IgD-negative memory B cell (primary cell): ENCODE measurements around the gene GLIS1. TPM values are rescaled to one million over a fixed set of nuclear protein-coding genes. Genes with fewer than 3 reads are reported as not detected.
A peak's percentile ranks its signal among the peaks of the same experiment; 100 is the strongest.

Source experiments
- H3K27ac Mint-ChIP-seq, 3 donors: one replicate each; pipeline ENCODE4 v1.8.0; 2020 to 2022; ENCODE audit warnings: mild to moderate bottlenecking in 3 of 3, mixed read lengths in 3 of 3, moderate library complexity in 1 of 3
- H3K27me3 Mint-ChIP-seq: one replicate; pipeline ENCODE4 v1.8.0; 2021; ENCODE audit warnings: mixed read lengths
- H3K36me3 Mint-ChIP-seq: one replicate; pipeline ENCODE4 v1.8.0; 2020; ENCODE audit warnings: mild to moderate bottlenecking, mixed read lengths
- H3K4me1 Mint-ChIP-seq, 3 donors: one replicate each; pipeline ENCODE4 v1.8.0; 2020 to 2022; ENCODE audit warnings: mixed read lengths in 3 of 3, mild to moderate bottlenecking in 1 of 3
- H3K4me3 Mint-ChIP-seq, 4 donors: one replicate each; pipeline ENCODE4 v1.8.0; 2020 to 2022; ENCODE audit warnings: mild to moderate bottlenecking in 4 of 4, mixed read lengths in 4 of 4, moderate library complexity in 3 of 4
- H3K9me3 Mint-ChIP-seq, 3 donors: one replicate each; pipeline ENCODE4 v1.8.0; 2020 to 2021; ENCODE audit warnings: mixed read lengths in 3 of 3, mild to moderate bottlenecking in 1 of 3
- polyA plus RNA-seq: library from polyadenylated mRNA; unstranded; fragments of 300-500 nt; fragmentation: Illumina TruSeq; gene quantifications from one replicate; pipeline ENCODE4 v1.2.3, GENCODE V29; 2021

The GLIS1 gene
- polyA plus RNA-seq, 1 donor from 2014 or later: not detected

DNA sequence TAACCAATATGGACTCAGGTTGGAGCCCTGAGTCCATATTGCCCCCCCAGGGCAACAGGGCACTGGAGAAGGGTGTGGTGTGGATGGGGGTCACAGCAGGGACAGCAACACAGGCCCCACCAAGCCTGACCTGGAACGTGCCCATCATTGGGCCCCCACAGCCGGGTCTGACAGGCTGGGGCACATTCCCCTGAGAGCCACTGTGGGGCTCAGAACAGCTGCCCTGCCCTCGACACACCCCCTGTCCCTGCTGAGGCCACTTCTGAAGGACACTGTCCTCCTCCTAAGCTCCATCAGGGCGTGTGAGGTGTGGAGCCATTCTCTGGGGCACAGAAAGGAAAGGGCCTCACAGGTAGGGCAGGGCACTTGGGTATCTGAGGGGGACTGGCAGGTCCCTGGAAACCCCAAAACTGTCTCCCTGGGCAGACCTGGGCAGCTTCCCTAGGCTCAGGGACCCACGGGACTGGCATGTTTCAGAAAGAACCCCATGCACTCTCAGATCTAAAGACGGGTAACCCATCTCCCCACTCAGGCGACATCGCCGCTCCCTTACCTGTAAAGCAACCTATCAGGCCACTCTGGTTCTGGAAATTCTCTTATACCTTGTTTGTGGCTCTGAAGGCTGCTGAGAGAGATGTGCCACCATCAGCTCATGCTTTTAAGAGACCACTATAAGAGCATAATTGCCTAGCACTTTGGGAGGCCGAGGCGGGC is 184.2 kb downstream of the GLIS1 start:
- no peak overlapping the region for H3K27ac Mint-ChIP-seq
- H3K27me3 Mint-ChIP-seq: peaks cover 9% of the 10 kb centered on the region
- H3K36me3 Mint-ChIP-seq: no peaks in the 10 kb centered on the region
- no peak overlapping the region for H3K4me3 Mint-ChIP-seq
- peaks cover 0 to 2% (median 0%) of the 10 kb centered on the region in 3 donors for H3K9me3 Mint-ChIP-seq
- H3K4me1 Mint-ChIP-seq: no peaks in the 10 kb centered on the region

DNA sequence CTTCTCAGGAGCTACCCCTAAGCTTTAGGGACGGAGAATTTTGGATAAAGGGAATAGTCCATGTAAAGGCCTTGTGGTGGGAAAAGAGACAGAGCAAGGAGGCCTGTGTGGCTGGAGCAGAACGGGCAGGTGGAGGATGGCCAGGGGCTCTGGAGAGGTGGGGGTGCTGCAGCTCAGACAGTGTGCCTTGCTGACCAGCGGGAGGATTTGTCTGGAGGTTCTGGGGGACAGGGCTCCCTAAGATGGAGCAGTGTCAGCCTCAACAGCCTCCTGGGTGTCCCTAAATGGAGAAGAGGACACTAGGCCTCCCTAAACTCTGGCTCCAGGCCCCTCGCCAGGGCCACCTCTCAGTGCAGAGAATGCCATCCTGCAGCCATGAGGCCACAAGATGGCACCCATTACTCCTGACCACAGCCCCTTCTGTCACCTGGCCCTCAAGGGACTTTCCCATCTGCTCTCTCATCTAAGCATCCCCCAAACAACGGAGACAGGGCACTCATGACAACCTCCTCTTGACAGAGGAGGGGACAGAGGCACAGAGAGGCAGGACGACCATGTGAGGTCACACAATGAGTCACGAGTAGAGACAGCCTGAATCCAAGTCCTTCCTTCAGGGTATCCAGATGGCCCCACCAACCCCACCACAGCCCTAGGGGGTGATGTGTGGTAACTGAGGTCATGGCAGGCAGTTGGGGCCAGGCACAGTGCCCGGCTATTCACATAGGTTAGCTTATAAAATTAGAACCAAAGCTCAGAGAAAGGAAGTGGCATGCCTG is 185.0 kb downstream of the GLIS1 start:
- H3K27me3 Mint-ChIP-seq: peaks cover 8% of the 10 kb centered on the region
- no peaks in the 10 kb centered on the region for H3K4me1 Mint-ChIP-seq
- no peaks in the 10 kb centered on the region for H3K36me3 Mint-ChIP-seq
- H3K4me3 Mint-ChIP-seq: peak overlapping the region in 1 of 4 donors; percentile 12
- H3K9me3 Mint-ChIP-seq: peaks cover 0 to 2% (median 0%) of the 10 kb centered on the region in 3 donors
- no peak overlapping the region for H3K27ac Mint-ChIP-seq

- H3K27me3 Mint-ChIP-seq: peaks cover 8% of the 10 kb centered on the region
- H3K4me1 Mint-ChIP-seq: no peaks in the 10 kb centered on the region
- H3K4me3 Mint-ChIP-seq: no peak overlapping the region
- no peak overlapping the region for H3K27ac Mint-ChIP-seq
- peaks cover 0 to 2% (median 0%) of the 10 kb centered on the region in 3 donors for H3K9me3 Mint-ChIP-seq
- no peaks in the 10 kb centered on the region for H3K36me3 Mint-ChIP-seq
Measured at GRCh38 chr1:53552981-53553733, 185.8 kb downstream of the GLIS1 start.

- Mint-ChIP-seq H3K27ac (no peak overlapping the region), H3K4me1 (no peaks in the 10 kb centered on the region), H3K27me3 (peaks cover 8% of the 10 kb centered on the region), H3K4me3 (peak overlapping the region in 1 of 4 donors; percentile 57), H3K9me3 (peaks cover 0 to 2% (median 0%) of the 10 kb centered on the region in 3 donors), H3K36me3 (no peaks in the 10 kb centered on the region)
Measured at GRCh38 chr1:53552146-53552861, 186.7 kb downstream of the GLIS1 start.

- H3K9me3 Mint-ChIP-seq: peaks cover 0 to 2% (median 0%) of the 10 kb centered on the region in 3 donors
- H3K36me3 Mint-ChIP-seq: no peaks in the 10 kb centered on the region
Measured at GRCh38 chr1:53551428-53551995, 187.5 kb downstream of the GLIS1 start.

GRCh38 chr1:53550201-53550741 is 188.7 kb downstream of the GLIS1 start:
- no peaks in the 10 kb centered on the region for H3K4me1 Mint-ChIP-seq
- peaks cover 0 to 2% (median 0%) of the 10 kb centered on the region in 3 donors for H3K9me3 Mint-ChIP-seq
- H3K27me3 Mint-ChIP-seq: peaks cover 8% of the 10 kb centered on the region
- H3K4me3 Mint-ChIP-seq: no peak overlapping the region
- peak overlapping the region in 1 of 3 donors; percentile 27 for H3K27ac Mint-ChIP-seq
- no peaks in the 10 kb centered on the region for H3K36me3 Mint-ChIP-seq

More at GRCh38 chr1:53551428-53551995, 187.5 kb downstream of the GLIS1 start:
- Mint-ChIP-seq H3K4me3 (no peak overlapping the region), H3K4me1 (no peaks in the 10 kb centered on the region), H3K27me3 (peaks cover 8% of the 10 kb centered on the region), H3K27ac (no peak overlapping the region)

DNA sequence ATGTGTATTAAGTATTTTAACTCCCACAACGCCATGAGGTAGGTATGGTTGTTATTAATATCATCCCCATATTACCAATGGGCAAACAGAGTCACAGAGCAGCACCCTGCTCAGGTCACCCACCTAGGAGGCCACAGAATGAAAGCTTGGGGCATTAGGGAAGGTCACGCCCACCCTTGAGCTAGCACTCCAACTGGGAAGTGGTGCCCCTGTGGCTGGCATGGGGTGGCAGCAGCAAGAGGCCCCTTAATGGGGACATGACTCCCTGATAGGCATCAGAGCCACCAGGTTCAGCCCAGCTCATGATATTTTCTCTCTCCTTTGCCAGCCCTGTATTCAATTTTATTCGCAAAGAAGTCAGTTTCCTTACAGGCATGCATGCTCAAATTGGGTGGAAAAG is 189.2 kb downstream of the GLIS1 start:
- Mint-ChIP-seq H3K27me3 (peaks cover 11% of the 10 kb centered on the region), H3K4me1 (no peaks in the 10 kb centered on the region), H3K4me3 (no peak overlapping the region), H3K27ac (peak overlapping the region in 2 of 3 donors; percentile 15 to 27), H3K36me3 (no peaks in the 10 kb centered on the region), H3K9me3 (peaks cover 0 to 2% (median 0%) of the 10 kb centered on the region in 3 donors)

- Mint-ChIP-seq H3K4me1 (no peaks in the 10 kb centered on the region), H3K27ac (no peak overlapping the region), H3K4me3 (no peak overlapping the region), H3K9me3 (peaks cover 0 to 2% (median 0%) of the 10 kb centered on the region in 3 donors), H3K27me3 (peaks cover 11% of the 10 kb centered on the region), H3K36me3 (no peaks in the 10 kb centered on the region)
Measured at GRCh38 chr1:53549287-53549686, 189.7 kb downstream of the GLIS1 start.

GRCh38 chr1:53548031-53548491 is 190.9 kb downstream of the GLIS1 start:
- Mint-ChIP-seq H3K4me1 (no peaks in the 10 kb centered on the region), H3K4me3 (no peak overlapping the region), H3K27me3 (peaks cover 7% of the 10 kb centered on the region), H3K9me3 (peaks cover 0 to 2% (median 0%) of the 10 kb centered on the region in 3 donors), H3K27ac (no peak overlapping the region), H3K36me3 (no peaks in the 10 kb centered on the region)

DNA sequence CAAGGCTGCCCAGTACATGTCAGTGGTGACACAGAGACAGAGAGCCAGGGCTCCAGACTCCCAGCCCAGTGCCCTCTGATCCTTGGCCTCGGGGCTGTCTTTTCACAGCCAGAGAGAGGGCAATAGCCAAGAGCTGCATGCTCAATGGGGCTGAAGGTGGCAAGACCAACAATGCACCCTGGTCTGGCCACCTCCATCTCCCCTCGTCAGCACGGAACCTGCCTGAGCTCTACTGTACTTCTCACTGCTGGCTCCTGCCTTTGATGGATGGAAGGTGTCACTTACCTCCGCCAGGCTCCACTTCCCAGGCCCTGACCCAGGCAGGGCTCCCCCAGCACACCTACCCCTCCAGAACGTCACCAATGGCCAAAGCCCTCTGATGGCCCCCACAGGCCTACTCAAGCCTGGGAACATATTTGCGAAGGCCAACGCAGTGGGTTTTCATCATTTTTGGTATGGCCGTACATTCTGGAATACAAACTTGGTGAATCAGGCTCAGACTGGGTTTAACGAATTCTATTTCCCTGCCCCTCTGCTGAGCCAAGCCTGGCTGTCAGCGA is 191.7 kb downstream of the GLIS1 start:
- peak overlapping the region in 1 of 4 donors; percentile 28 for H3K4me3 Mint-ChIP-seq
- H3K4me1 Mint-ChIP-seq: no peaks in the 10 kb centered on the region
- no peak overlapping the region for H3K27ac Mint-ChIP-seq
- H3K27me3 Mint-ChIP-seq: peaks cover 7% of the 10 kb centered on the region
- H3K9me3 Mint-ChIP-seq: peaks cover 0 to 2% (median 0%) of the 10 kb centered on the region in 3 donors
- no peaks in the 10 kb centered on the region for H3K36me3 Mint-ChIP-seq

GRCh38 chr1:53546409-53547155 is 192.4 kb downstream of the GLIS1 start:
- no peaks in the 10 kb centered on the region for H3K36me3 Mint-ChIP-seq
- peaks cover 0 to 2% (median 0%) of the 10 kb centered on the region in 3 donors for H3K9me3 Mint-ChIP-seq
- H3K27me3 Mint-ChIP-seq: peaks cover 7% of the 10 kb centered on the region
- no peaks in the 10 kb centered on the region for H3K4me1 Mint-ChIP-seq
- H3K27ac Mint-ChIP-seq: no peak overlapping the region
- H3K4me3 Mint-ChIP-seq: no peak overlapping the region

DNA sequence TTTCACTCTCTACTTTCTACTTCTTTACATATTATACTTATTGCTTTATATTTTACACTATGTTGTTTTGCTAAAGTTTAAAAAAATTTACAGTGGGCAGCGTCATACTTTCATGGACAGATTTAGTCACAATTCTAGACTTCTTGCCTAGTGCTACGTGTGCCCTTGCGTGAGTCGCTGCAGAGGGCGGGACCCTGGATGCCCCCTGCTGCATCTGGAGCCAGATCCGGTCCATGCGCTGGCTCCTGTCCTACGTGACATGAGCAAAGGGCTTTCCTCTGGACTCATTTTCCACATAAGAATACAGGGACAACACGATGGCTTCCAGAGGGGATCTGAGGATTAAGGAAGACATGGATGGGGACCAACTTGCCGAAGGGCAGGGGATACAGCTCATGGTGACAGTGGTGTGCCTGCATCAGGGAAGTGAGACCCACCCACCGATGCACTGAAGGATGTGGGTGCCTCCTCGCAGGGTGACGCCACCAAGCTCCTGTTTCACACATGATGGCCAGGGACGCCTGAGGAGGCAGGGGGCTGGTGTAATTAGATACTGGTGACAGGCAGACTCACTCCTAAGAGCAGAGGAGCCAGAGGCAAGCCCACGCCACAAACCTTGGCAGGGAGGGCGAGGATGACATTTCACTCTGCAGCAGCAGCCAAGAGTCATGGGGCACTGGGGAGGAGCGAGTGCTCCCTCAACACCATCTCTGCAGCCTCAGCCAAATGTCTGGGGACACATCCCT is 193.1 kb downstream of the GLIS1 start:
- H3K27me3 Mint-ChIP-seq: peaks cover 3% of the 10 kb centered on the region
- no peaks in the 10 kb centered on the region for H3K4me1 Mint-ChIP-seq
- H3K9me3 Mint-ChIP-seq: peaks cover 0 to 2% (median 0%) of the 10 kb centered on the region in 3 donors
- H3K4me3 Mint-ChIP-seq: no peak overlapping the region
- H3K27ac Mint-ChIP-seq: no peak overlapping the region
- no peaks in the 10 kb centered on the region for H3K36me3 Mint-ChIP-seq
